ENCODE results near the gene SPINT2. TPM values are rescaled to one million over a fixed set of nuclear protein-coding genes. Genes with fewer than 3 reads are reported as not detected.
A peak's percentile ranks its signal among the peaks of the same experiment; 100 is the strongest.
"Not testable (repeated sequence)": the region's sequence is repeated elsewhere in the genome, so short reads cannot be mapped to it uniquely, and the experiment has no call there.

Gene SPINT2
- total RNA-seq, 2 experiments from 2014 or later = 57.5 to 60.9 TPM

DNA sequence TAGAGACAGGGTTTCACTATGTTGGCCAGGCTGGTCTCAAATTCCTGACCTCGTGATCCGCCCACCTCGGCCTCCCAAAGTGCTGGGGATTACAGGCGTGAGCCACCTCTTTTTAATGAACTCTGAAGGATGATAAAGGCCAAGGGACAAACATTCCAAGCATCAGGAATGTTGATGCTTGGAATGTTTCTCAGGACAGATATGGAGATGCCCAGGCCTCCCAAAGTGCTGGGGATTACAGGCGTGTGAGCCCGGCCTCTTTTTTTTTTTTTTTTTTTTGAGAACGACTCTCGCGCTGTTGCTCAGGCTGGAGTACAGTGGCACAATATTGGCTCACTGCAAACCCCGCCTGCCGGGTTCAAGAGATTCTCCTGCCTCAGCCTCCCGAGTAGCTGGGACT is 2.4 kb upstream of the SPINT2 start:
- H3K4me1 Mint-ChIP-seq (ENCODE audit: low read depth) = peaks cover 27% of the 10 kb centered on the region
- intact Hi-C loops (cut with micrococcal nuclease) = loop anchor here (5.0 kb wide), 1 partner anchor 125 kb away; the partner anchor contains the start of genes GGN and SPRED3
- CTCF ChIA-PET, DNase-seq, H3K36me3 Mint-ChIP-seq, H3K4me3 Mint-ChIP-seq, H3K27ac Mint-ChIP-seq, H3K9me3 Mint-ChIP-seq, POLR2A ChIA-PET, H3K27me3 Mint-ChIP-seq: not testable (repeated sequence)

GRCh38 chr19:38262585-38263268 is 1.6 kb upstream of the SPINT2 start:
- CTCF ChIA-PET = no interaction called here
- Mint-ChIP-seq H3K4me1 (ENCODE audit: low read depth) (peaks cover 33% of the 10 kb centered on the region), H3K27ac (peak overlapping the region; percentile 96), H3K4me3 (peak overlapping the region; percentile 43), H3K9me3 (no peaks in the 10 kb centered on the region), H3K27me3 (peaks cover 5% of the 10 kb centered on the region), H3K36me3 (no peaks in the 10 kb centered on the region)
- POLR2A ChIA-PET = interaction anchor here (0.6 kb wide), 1 partner anchor 55 kb away, joined by 3 read pairs; no protein-coding TSS in a partner anchor
- intact Hi-C loops (cut with micrococcal nuclease) = loop anchor here (5.0 kb wide), 1 partner anchor 125 kb away; the partner anchor contains the start of genes GGN and SPRED3
- no peak for DNase-seq

DNA sequence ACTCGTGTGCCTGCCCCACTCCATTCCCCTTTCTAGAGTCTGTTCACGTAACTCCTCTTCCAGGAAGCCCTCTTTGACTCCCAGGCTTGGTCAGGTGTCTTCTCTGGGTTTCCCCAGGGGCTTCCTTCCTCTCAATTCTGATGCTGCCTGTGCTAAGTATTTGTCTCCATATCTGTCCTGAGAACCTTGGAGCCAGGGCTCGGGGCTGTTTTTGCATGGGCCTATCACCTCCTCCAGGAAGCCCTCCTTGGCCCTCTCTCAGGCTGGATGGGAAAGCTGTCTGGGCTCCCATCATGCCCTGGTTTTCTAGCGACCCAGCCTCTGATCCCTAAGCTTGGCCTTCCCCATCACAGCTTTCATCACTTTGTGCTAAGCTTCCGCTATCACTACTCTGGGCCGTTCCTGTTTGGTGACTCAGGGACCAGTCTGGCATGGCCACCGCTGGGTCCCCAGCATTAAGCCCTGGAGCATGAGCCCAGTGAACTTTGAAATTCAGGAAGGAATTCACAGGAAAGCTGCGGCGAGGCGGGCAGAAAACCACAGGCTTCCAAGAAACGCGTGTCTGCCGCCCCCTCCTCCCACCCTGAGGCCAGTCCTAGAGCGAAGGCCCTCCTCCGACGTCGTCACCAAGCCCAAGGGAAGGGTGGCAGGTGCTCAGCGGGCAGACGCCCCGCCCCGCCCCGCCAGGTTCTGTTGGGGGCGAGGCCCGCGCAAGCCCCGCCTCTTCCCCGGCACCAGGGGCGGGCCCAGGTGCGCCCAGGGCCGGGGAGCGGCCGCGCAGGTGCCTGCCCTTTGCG is 486 bp upstream of the SPINT2 start:
- peaks cover 3% of the 10 kb centered on the region for H3K27me3 Mint-ChIP-seq
- H3K4me3 Mint-ChIP-seq = peak overlapping the region; percentile 79
- ChIA-PET POLR2A (interaction anchor here (0.7 to 2.5 kb wide), 3 partner anchors 55 to 110 kb away, joined by 3 to 6 read pairs (median 3); partner anchors contain the start of genes KCNK6 and PSMD8), CTCF (interaction anchor here (0.7 to 5.3 kb wide), 6 partner anchors 20 to 139 kb away, joined by 3 to 30 read pairs (median 4); partner anchors contain the start of genes CATSPERG, FAM98C and PSMD8)
- peak; percentile 90 for DNase-seq
- H3K36me3 Mint-ChIP-seq = no peaks in the 10 kb centered on the region
- H3K9me3 Mint-ChIP-seq = no peaks in the 10 kb centered on the region
- peaks cover 33% of the 10 kb centered on the region for H3K4me1 Mint-ChIP-seq (ENCODE audit: low read depth)
- H3K27ac Mint-ChIP-seq = peak overlapping the region; percentile 96
- intact Hi-C loops (cut with micrococcal nuclease) = loop anchor here (1.0 to 5.0 kb wide), 3 partner anchors 52 to 123 kb away; partner anchors contain the start of genes CATSPERG, GGN and SPRED3

GRCh38 chr19:38265213-38265861 is 964 bp downstream of the SPINT2 start:
- DNase-seq = no peak
- H3K4me1 Mint-ChIP-seq (ENCODE audit: low read depth) = peaks cover 37% of the 10 kb centered on the region
- peak overlapping the region; percentile 46 for H3K27ac Mint-ChIP-seq
- H3K27me3 Mint-ChIP-seq = no peaks in the 10 kb centered on the region
- peak overlapping the region; percentile 75 for H3K4me3 Mint-ChIP-seq
- intact Hi-C loops (cut with micrococcal nuclease) = no loop called here
- CTCF ChIA-PET = interaction anchor here (0.8 to 5.3 kb wide), 7 partner anchors 10 to 138 kb away, joined by 3 to 30 read pairs (median 4); partner anchors contain the start of genes CATSPERG, FAM98C and PPP1R14A
- POLR2A ChIA-PET = interaction anchor here (0.7 to 2.5 kb wide), 3 partner anchors 8 to 109 kb away, joined by 3 to 6 read pairs (median 3); partner anchors contain the start of genes KCNK6 and PSMD8
- no peaks in the 10 kb centered on the region for H3K36me3 Mint-ChIP-seq
- no peaks in the 10 kb centered on the region for H3K9me3 Mint-ChIP-seq

GRCh38 chr19:38265921-38266429 is 1.6 kb downstream of the SPINT2 start:
- Mint-ChIP-seq H3K36me3 (no peaks in the 10 kb centered on the region), H3K27ac (peak overlapping the region; percentile 46), H3K4me3 (peak overlapping the region; percentile 75), H3K27me3 (no peaks in the 10 kb centered on the region), H3K9me3 (no peaks in the 10 kb centered on the region), H3K4me1 (ENCODE audit: low read depth) (peaks cover 38% of the 10 kb centered on the region)
- DNase-seq = no peak
- intact Hi-C loops (cut with micrococcal nuclease) = no loop called here
- ChIA-PET POLR2A (interaction anchor here (0.7 to 2.5 kb wide), 2 partner anchors 8 to 108 kb away, joined by 3 to 6 read pairs; partner anchors contain the start of gene PSMD8), CTCF (interaction anchor here (0.8 to 5.3 kb wide), 6 partner anchors 11 to 70 kb away, joined by 3 to 30 read pairs (median 4); partner anchors contain the start of genes CATSPERG and PPP1R14A)

DNA sequence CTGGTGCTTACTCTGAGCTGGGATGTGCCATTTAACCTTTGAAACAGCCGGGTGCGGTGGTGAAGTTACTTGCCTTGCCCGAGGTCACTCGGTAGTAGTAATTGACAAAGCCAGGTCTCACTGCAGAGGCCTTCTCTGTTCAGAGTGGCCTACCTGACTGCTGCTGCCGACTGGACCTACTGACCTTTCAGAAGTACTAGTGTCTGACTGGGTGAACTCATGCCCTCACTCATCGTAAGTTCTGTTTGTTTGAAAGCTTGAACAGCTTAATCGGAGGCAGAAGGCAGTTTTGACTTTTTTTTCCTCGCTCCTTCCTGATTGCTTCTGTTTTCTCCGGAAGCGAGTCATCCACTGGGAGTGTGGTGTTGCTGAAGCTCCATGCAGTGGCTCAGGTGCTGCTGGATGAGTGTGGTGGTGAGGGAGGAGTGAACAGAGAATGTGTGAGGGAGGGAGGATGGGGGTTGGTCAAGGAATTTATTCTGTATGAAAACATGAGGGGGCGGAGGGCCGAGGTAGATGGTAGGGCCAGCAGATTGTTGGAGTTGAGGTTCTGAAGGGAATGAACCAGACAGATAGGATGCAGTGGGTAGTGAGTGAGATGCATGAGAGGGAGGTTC is 2.7 kb downstream of the SPINT2 start:
- H3K27me3 Mint-ChIP-seq = no peaks in the 10 kb centered on the region
- DNase-seq = no peak
- no peaks in the 10 kb centered on the region for H3K9me3 Mint-ChIP-seq
- ChIA-PET POLR2A (no interaction called here), CTCF (interaction anchor here (1.0 to 5.3 kb wide), 2 partner anchors 16 to 23 kb away, joined by 3 to 30 read pairs; no protein-coding TSS in a partner anchor)
- H3K4me1 Mint-ChIP-seq (ENCODE audit: low read depth) = peaks cover 38% of the 10 kb centered on the region
- H3K4me3 Mint-ChIP-seq = no peak overlapping the region
- no peak overlapping the region for H3K27ac Mint-ChIP-seq
- no peaks in the 10 kb centered on the region for H3K36me3 Mint-ChIP-seq
- intact Hi-C loops (cut with micrococcal nuclease) = no loop called here

- DNase-seq = no peak
- POLR2A ChIA-PET = no interaction called here
- peaks cover 36% of the 10 kb centered on the region for H3K4me1 Mint-ChIP-seq (ENCODE audit: low read depth)
These were observed 3.5 kb downstream of the SPINT2 start for GRCh38 chr19:38267761-38268483.

DNA sequence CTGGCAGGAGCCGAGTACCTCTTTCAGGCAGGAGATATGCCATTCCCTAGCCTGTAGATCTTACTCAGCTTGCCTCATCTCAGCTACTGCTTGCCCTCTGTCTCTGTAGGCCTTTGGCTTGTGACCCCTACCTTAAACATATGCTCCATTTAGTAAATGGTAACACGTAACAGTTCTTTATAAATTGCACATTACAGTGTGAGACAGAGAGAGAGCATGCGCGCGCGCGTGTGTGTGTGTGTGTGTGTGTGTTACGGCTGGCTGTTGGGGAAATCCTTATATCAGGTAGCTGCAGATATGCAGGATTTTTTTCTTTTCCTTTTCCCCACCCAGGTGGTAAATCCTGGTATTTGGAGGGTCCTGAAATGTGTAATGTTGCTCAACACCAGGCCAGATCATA is 4.2 kb downstream of the SPINT2 start:
- intact Hi-C loops (cut with micrococcal nuclease) = no loop called here
- CTCF ChIA-PET = interaction anchor here (0.6 to 5.3 kb wide), 2 partner anchors 25 to 301 kb away, joined by 3 to 30 read pairs; no protein-coding TSS in a partner anchor

More at GRCh38 chr19:38267761-38268483, 3.5 kb downstream of the SPINT2 start:
- Mint-ChIP-seq H3K9me3 (no peaks in the 10 kb centered on the region), H3K27ac (no peak overlapping the region), H3K36me3 (no peaks in the 10 kb centered on the region), H3K27me3 (no peaks in the 10 kb centered on the region), H3K4me3 (no peak overlapping the region)
- intact Hi-C loops (cut with micrococcal nuclease) = no loop called here
- CTCF ChIA-PET = interaction anchor here (1.0 to 5.3 kb wide), 2 partner anchors 16 to 24 kb away, joined by 3 to 30 read pairs; no protein-coding TSS in a partner anchor

DNA sequence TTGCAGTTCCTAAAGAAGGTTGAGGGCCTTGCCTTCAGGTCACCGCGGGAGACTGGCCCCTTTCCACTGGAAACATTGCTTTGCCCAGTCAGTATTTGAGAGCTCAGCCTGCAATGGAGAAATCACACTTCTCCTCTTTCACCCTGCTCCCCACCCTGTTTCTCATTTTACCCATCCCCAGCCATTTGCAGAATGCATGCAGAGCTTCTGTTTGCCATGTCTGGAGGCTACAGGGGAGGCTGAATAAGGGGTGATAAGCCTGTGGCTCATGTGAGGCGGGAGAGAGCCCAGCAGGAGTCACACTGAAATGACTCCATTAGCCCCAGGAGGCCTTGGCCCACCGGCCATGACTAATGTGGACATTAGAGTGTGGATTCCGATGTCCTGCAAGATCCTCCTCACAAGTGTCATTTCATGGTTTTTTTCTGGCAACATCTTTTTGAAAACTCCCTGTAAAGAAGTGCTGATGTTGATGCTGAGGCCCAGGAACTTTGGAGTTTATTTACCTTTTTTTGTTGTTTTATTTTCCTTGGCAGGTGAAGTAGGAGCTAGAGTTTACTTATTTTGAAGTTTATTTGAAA is 6.3 kb downstream of the SPINT2 start:
- Mint-ChIP-seq H3K27me3 (no peaks in the 10 kb centered on the region), H3K4me1 (ENCODE audit: low read depth) (peaks cover 19% of the 10 kb centered on the region), H3K9me3 (no peaks in the 10 kb centered on the region), H3K27ac (no peak overlapping the region), H3K4me3 (no peak overlapping the region), H3K36me3 (no peaks in the 10 kb centered on the region)
- ChIA-PET POLR2A (no interaction called here), CTCF (no interaction called here)
- intact Hi-C loops (cut with micrococcal nuclease) = no loop called here
- no peak for DNase-seq

More for the DNA sequence above, 4.2 kb downstream of the SPINT2 start:
- Mint-ChIP-seq H3K27me3 (no peaks in the 10 kb centered on the region), H3K4me1 (ENCODE audit: low read depth) (peaks cover 31% of the 10 kb centered on the region), H3K36me3 (no peaks in the 10 kb centered on the region), H3K27ac (no peak overlapping the region), H3K9me3 (no peaks in the 10 kb centered on the region), H3K4me3 (no peak overlapping the region)
- DNase-seq = no peak
- POLR2A ChIA-PET = no interaction called here

- intact Hi-C loops (cut with micrococcal nuclease) = no loop called here
These were observed 9.1 kb downstream of the SPINT2 start for GRCh38 chr19:38273499-38273898.

More at GRCh38 chr19:38273499-38273898, 9.1 kb downstream of the SPINT2 start:
- peaks cover 7% of the 10 kb centered on the region for H3K4me1 Mint-ChIP-seq (ENCODE audit: low read depth)
- no peak overlapping the region for H3K4me3 Mint-ChIP-seq
- H3K36me3 Mint-ChIP-seq = no peaks in the 10 kb centered on the region
- no peak overlapping the region for H3K27ac Mint-ChIP-seq
- H3K27me3 Mint-ChIP-seq = no peaks in the 10 kb centered on the region
- no peaks in the 10 kb centered on the region for H3K9me3 Mint-ChIP-seq
- DNase-seq = no peak
- POLR2A ChIA-PET = interaction anchor here (0.7 kb wide), 1 partner anchor 8 kb away, joined by 3 read pairs; no protein-coding TSS in a partner anchor
- CTCF ChIA-PET = no interaction called here
